GM12873 (cell line): ENCODE data around the gene TMX3.

ENCODE experiments used
- CTCF ChIP-seq: IDR thresholded peaks from 2 replicates; pipeline ENCODE4 v1.5.1; 2012; ENCODE audit warnings: low read depth, mild to moderate bottlenecking, moderate library complexity, low read length, control low read depth; ENCODE audit not compliant: insufficient read depth; ENCODE audit errors: missing control alignments

Gene TMX3, protein sequence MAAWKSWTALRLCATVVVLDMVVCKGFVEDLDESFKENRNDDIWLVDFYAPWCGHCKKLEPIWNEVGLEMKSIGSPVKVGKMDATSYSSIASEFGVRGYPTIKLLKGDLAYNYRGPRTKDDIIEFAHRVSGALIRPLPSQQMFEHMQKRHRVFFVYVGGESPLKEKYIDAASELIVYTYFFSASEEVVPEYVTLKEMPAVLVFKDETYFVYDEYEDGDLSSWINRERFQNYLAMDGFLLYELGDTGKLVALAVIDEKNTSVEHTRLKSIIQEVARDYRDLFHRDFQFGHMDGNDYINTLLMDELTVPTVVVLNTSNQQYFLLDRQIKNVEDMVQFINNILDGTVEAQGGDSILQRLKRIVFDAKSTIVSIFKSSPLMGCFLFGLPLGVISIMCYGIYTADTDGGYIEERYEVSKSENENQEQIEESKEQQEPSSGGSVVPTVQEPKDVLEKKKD

GRCh38 chr18:68714712-68715496 is at the start of gene TMX3:
Gene TMX3, minus strand, starts transcription at chr18:68715108. Its CDS starts 127 bp downstream, at chr18:68714981.
- TF ChIP-seq CTCF, result no peak

- no peak for TF ChIP-seq CTCF
Measured at GRCh38 chr18:68764016-68764415, 49.1 kb upstream of the TMX3 start.

DNA sequence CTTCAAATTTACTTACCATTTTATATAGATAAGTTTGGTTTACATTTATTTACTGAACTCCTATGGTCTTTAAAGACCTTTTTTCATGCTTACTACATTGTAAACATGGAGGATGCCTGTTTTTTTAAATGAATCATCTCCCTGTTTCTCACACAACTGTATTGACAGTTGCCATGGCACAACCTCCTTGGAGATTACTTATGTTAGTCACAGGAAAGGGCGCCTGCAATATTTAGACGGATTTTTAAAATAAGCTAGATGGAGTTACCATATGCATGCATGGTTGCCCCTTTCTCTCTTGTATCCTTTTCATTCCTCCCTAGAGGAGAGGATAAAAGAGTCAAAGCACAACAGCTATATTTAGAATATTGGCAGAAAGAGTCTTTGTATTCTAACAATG is 48.2 kb upstream of the TMX3 start:
- no peak for TF ChIP-seq CTCF

DNA sequence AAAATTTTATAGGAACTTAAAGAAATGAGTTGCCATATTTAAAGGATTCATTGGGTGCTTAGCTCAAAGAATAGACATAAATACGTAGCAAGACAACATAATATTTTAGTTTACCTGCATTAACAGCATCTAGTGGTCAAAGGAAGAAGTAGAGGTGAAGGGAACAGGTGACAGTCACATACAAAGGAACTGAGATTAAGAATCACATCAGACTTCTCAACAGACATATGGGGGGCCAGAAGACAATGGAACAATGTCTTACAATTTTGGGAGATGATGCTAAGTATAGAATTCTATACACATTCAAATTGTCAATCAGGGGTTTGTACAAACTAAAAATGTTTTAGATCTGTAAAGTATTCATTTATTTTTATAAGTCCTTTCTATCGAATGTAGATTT is 44.4 kb upstream of the TMX3 start:
- TF ChIP-seq CTCF, result no peak

DNA sequence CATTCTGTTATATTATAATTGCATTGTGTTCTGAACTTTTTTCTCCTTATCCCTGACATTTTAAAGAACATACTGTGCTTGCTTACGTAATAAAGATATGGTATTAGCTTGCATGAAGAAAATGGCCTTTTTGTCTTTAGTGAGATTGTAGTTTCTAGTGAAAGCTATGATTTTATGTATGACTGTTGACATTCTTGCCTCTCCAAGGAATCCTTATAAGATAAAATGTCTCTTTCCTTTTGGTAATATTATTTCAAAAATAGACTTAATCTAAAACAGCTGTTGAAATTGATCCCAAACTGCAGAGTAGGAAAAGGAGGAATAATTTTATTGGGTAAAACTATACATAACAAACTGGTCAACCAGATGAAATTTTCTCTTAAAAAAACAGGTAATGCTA is 42.2 kb upstream of the TMX3 start:
- TF ChIP-seq CTCF, result no peak

GRCh38 chr18:68742206-68742605 is 27.3 kb upstream of the TMX3 start:
- TF ChIP-seq CTCF, result no peak

DNA sequence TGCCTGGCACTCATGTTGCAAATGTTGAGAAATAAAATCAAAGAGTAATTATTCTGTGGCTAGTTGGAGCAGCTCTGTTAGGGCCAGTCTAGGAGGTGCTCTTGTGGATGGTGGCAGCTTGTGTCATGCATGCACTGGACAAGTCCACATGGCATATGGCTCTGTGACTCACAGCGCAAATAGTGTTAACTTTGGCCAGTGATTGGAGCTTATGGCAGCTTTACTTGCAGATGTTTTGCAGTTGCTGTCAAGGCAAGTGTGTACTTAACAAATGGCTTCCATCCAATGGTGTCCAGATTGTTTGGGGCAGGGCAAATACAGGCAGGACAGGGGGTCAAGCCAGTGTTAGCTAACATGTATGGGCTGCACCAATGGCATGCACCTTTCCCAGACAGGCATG is 26.1 kb upstream of the TMX3 start:
- no peak for TF ChIP-seq CTCF
